Chondrocyte (in vitro differentiated cells): ENCODE data around the gene SIM1. TPM values are rescaled to one million over a fixed set of nuclear protein-coding genes. Genes with fewer than 3 reads are reported as not detected.

Experiments
- DNase-seq: peaks from one replicate; pipeline ENCODE4 v3.0.0; 2021; ENCODE audit warnings: mixed read lengths, low spot score
- H3K27ac Mint-ChIP-seq: one replicate; pipeline ENCODE4 v1.8.0; 2021; ENCODE audit warnings: mild to moderate bottlenecking, moderate library complexity, mixed read lengths; ENCODE audit not compliant: unreplicated experiment
- H3K27me3 Mint-ChIP-seq: 2 replicates; pipeline ENCODE4 v1.8.0; 2021; ENCODE audit warnings: low read depth, mixed read lengths
- H3K36me3 Mint-ChIP-seq: 2 replicates; pipeline ENCODE4 v1.8.0; 2021; ENCODE audit warnings: low read depth, mixed read lengths
- H3K4me1 Mint-ChIP-seq: 2 replicates; pipeline ENCODE4 v1.8.0; 2021; ENCODE audit warnings: low read depth, mild to moderate bottlenecking, mixed read lengths
- H3K4me3 Mint-ChIP-seq: one replicate; pipeline ENCODE4 v1.8.0; 2021; ENCODE audit warnings: mild to moderate bottlenecking, moderate library complexity, mixed read lengths; ENCODE audit not compliant: unreplicated experiment
- H3K9me3 Mint-ChIP-seq: 2 replicates; pipeline ENCODE4 v1.8.0; 2021; ENCODE audit warnings: low read depth, mixed read lengths
- total RNA-seq: library from RNA; stranded (reverse); gene quantifications from 3 replicates; pipeline ENCODE4 v1.2.1, GENCODE V29; 2021
- TF ChIP-seq, protein P1 (sequence below): fragments of 200-600 bp; sonication (generic); IDR thresholded peaks from 2 replicates; pipeline ENCODE4 v1.5.0; 2021; ENCODE audit warnings: antibody characterized with exemption, mild to moderate bottlenecking, moderate library complexity

The SIM1 gene
- total RNA-seq, 1 donor from 2014 or later: 10.7 TPM

- Mint-ChIP-seq H3K27me3 (no peaks in the 10 kb centered on the region), H3K9me3 (peaks cover 2% of the 10 kb centered on the region), H3K27ac (no peak overlapping the region), H3K36me3 (peaks cover 10% of the 10 kb centered on the region), H3K4me1 (peaks cover 6% of the 10 kb centered on the region), H3K4me3 (no peak overlapping the region)
- TF ChIP-seq, protein P1, sequence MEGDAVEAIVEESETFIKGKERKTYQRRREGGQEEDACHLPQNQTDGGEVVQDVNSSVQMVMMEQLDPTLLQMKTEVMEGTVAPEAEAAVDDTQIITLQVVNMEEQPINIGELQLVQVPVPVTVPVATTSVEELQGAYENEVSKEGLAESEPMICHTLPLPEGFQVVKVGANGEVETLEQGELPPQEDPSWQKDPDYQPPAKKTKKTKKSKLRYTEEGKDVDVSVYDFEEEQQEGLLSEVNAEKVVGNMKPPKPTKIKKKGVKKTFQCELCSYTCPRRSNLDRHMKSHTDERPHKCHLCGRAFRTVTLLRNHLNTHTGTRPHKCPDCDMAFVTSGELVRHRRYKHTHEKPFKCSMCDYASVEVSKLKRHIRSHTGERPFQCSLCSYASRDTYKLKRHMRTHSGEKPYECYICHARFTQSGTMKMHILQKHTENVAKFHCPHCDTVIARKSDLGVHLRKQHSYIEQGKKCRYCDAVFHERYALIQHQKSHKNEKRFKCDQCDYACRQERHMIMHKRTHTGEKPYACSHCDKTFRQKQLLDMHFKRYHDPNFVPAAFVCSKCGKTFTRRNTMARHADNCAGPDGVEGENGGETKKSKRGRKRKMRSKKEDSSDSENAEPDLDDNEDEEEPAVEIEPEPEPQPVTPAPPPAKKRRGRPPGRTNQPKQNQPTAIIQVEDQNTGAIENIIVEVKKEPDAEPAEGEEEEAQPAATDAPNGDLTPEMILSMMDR: peak; percentile 12
- no peak for DNase-seq
These were observed 40.3 kb upstream of the SIM1 start for GRCh38 chr6:100504786-100505737.

DNA sequence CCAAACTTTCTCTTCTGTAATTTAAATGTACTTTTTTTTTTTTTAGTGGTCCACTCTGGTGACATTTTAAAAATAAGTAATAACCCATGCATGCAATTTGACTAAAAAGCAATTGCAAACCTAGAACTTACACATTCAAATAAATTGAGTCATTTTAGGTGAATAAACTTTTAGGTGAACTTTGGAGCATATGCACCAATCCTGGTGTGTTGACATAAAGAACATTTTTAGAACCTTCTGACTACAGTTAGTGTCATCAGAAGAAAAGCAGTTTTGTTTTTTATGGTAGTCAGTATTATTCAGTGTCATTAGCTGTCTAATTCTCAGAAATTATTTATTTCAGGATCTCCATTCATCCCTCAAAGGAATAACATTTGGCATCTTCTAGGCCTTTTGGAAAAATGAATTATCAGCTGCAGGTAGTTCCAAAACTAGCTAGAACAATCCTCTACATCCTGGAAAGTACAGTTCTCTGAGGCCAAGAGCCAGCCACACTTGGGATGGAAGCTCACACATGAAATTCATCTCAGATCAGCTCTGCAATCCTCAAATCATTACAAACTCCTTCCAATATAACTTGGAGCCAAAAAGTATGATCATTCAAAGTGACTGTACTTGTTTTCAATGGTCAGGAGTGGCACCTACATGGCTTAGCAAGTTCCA, 38.5 kb upstream of the SIM1 start:
- TF ChIP-seq, protein P1: no peak
- DNase-seq: no peak
- Mint-ChIP-seq H3K27ac (no peak overlapping the region), H3K9me3 (peaks cover 16% of the 10 kb centered on the region), H3K4me1 (peaks cover 6% of the 10 kb centered on the region), H3K27me3 (no peaks in the 10 kb centered on the region), H3K4me3 (no peak overlapping the region), H3K36me3 (peaks cover 9% of the 10 kb centered on the region)

GRCh38 chr6:100493206-100493888, 28.6 kb upstream of the SIM1 start:
- H3K4me3 Mint-ChIP-seq: no peak overlapping the region
- TF ChIP-seq, protein P1: no peak
- no peaks in the 10 kb centered on the region for H3K27me3 Mint-ChIP-seq
- peaks cover 17% of the 10 kb centered on the region for H3K9me3 Mint-ChIP-seq
- H3K4me1 Mint-ChIP-seq: peaks cover 17% of the 10 kb centered on the region
- H3K27ac Mint-ChIP-seq: no peak overlapping the region
- DNase-seq: no peak
- peaks cover 8% of the 10 kb centered on the region for H3K36me3 Mint-ChIP-seq

GRCh38 chr6:100491952-100492670, 27.4 kb upstream of the SIM1 start:
- Mint-ChIP-seq H3K4me3 (no peak overlapping the region), H3K36me3 (peaks cover 3% of the 10 kb centered on the region), H3K27ac (no peak overlapping the region), H3K4me1 (peaks cover 21% of the 10 kb centered on the region), H3K27me3 (no peaks in the 10 kb centered on the region), H3K9me3 (peaks cover 12% of the 10 kb centered on the region)
- TF ChIP-seq, protein P1: no peak
- no peak for DNase-seq
